Measurements from ENCODE around the gene EIF3K. TPM values are rescaled to one million over a fixed set of nuclear protein-coding genes. Genes with fewer than 3 reads are reported as not detected.
A peak's percentile ranks its signal among the peaks of the same experiment; 100 is the strongest.

The EIF3K gene
- total RNA-seq, 1 experiment from 2014 or later: 375 TPM

DNA sequence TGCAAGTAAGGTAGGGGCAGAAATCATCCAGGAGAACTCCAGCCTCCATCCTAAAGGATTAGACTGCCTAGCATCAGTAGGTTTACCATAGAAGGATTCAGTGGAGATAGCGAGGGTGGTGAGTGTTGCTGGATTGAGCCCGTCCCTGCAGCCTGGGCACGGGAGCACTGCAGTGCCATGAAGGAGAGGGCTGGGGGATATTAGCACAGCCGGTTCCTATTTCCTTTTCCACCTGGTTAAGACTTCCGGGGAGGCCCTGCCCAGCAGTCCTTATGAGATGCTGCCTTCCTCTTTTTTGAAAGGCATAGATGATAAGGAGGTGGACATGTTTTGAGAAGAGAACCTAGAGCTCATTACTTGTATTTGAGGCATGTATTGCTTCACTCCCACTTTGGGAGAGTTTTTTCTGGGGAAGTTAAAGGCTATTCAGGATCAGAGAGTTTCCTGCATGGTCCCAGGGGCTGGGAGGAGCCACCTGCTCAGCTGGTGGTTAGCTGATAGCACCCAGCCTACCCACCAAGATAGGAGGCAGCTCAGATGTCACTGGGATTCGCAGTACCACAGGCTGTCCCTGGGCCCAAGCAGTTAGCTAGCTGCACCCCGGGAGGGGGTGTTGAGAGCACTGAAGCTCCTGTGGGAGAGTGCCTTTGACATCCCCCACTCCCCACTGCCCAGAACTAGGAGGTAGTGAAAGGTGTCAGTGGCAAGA lies 45.7 kb downstream of the EIF3K start:
- no peak for DNase-seq (ENCODE audit: unreplicated experiment)
- peaks cover 52% of the 10 kb centered on the region for H3K4me1 Mint-ChIP-seq (ENCODE audit: insufficient read depth, unreplicated experiment)
- ChIA-PET POLR2A (interaction anchor here (0.5 to 19.4 kb wide), 6 partner anchors 10 to 172 kb away, joined by 3 to 521 read pairs (median 4); no protein-coding TSS in a partner anchor), CTCF (interaction anchor here (1.0 to 1.2 kb wide), 3 partner anchors 14 to 39 kb away, joined by 3 to 4 read pairs (median 4); no protein-coding TSS in a partner anchor)
- peaks cover 49% of the 10 kb centered on the region for H3K36me3 Mint-ChIP-seq (ENCODE audit: insufficient read depth, unreplicated experiment)
- no peaks in the 10 kb centered on the region for H3K27me3 Mint-ChIP-seq (ENCODE audit: insufficient read depth, unreplicated experiment)
- no peaks in the 10 kb centered on the region for H3K9me3 Mint-ChIP-seq (ENCODE audit: unreplicated experiment)
- no peak overlapping the region for H3K4me3 Mint-ChIP-seq (ENCODE audit: unreplicated experiment)
- TF ChIP-seq, protein P1, sequence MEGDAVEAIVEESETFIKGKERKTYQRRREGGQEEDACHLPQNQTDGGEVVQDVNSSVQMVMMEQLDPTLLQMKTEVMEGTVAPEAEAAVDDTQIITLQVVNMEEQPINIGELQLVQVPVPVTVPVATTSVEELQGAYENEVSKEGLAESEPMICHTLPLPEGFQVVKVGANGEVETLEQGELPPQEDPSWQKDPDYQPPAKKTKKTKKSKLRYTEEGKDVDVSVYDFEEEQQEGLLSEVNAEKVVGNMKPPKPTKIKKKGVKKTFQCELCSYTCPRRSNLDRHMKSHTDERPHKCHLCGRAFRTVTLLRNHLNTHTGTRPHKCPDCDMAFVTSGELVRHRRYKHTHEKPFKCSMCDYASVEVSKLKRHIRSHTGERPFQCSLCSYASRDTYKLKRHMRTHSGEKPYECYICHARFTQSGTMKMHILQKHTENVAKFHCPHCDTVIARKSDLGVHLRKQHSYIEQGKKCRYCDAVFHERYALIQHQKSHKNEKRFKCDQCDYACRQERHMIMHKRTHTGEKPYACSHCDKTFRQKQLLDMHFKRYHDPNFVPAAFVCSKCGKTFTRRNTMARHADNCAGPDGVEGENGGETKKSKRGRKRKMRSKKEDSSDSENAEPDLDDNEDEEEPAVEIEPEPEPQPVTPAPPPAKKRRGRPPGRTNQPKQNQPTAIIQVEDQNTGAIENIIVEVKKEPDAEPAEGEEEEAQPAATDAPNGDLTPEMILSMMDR (IDR thresholded peaks at IDR 0.05; ENCODE audit: unreplicated experiment): no peak
- no TSS peak for BruUV-seq (replicated peaks)
- intact Hi-C loops (cut with micrococcal nuclease): no loop called here
- H3K27ac Mint-ChIP-seq (ENCODE audit: low read depth, unreplicated experiment): peak overlapping the region; percentile 82

DNA sequence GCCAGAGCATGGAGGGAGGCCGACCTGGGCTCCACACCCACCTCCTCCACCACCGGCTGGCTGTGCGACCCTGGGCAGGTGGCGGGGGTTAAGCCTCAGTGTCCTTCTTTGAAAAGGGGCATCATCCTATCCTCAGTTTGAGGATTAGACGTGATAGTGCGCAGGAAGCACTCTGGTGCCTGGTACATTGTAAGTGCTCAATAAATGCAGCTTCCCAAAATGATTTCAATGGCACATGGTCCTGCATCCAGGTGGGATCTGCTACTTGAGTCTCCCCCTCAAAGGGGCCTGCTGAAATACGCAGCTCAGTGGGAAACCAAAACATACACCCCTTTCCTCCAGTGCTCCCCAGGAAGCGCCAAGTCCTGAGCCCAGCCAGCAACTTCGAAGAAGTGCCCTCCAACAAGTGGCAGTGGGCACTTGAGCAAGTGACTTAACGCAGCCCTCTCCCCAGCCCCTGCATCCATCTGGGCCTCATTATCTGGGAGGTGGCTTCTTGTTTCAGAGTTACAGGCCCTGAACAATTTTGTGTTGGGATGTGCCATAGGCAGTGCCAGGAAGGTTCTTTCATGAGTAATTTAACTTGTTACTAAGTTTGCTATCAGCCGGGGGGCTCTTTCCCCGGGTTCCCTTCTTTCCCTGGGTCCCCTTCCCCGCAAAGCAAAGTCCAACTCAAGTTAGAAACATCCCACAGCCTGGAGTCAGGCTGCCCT lies 46.4 kb downstream of the EIF3K start:
- no peak for DNase-seq (ENCODE audit: unreplicated experiment)
- ChIA-PET POLR2A (interaction anchor here (0.5 to 19.4 kb wide), 7 partner anchors 9 to 167 kb away, joined by 3 to 521 read pairs (median 5); partner anchors contain the start of gene ECH1), CTCF (interaction anchor here (1.0 kb wide), 1 partner anchor 13 kb away, joined by 4 read pairs; no protein-coding TSS in a partner anchor)
- H3K4me3 Mint-ChIP-seq (ENCODE audit: unreplicated experiment): no peak overlapping the region
- no peaks in the 10 kb centered on the region for H3K9me3 Mint-ChIP-seq (ENCODE audit: unreplicated experiment)
- no TSS peak for BruUV-seq (replicated peaks)
- H3K4me1 Mint-ChIP-seq (ENCODE audit: insufficient read depth, unreplicated experiment): peaks cover 53% of the 10 kb centered on the region
- H3K27ac Mint-ChIP-seq (ENCODE audit: low read depth, unreplicated experiment): peak overlapping the region; percentile 87
- TF ChIP-seq, protein P1 (IDR thresholded peaks at IDR 0.05; ENCODE audit: unreplicated experiment): no peak
- H3K27me3 Mint-ChIP-seq (ENCODE audit: insufficient read depth, unreplicated experiment): no peaks in the 10 kb centered on the region
- intact Hi-C loops (cut with micrococcal nuclease): no loop called here
- H3K36me3 Mint-ChIP-seq (ENCODE audit: insufficient read depth, unreplicated experiment): peaks cover 55% of the 10 kb centered on the region

DNA sequence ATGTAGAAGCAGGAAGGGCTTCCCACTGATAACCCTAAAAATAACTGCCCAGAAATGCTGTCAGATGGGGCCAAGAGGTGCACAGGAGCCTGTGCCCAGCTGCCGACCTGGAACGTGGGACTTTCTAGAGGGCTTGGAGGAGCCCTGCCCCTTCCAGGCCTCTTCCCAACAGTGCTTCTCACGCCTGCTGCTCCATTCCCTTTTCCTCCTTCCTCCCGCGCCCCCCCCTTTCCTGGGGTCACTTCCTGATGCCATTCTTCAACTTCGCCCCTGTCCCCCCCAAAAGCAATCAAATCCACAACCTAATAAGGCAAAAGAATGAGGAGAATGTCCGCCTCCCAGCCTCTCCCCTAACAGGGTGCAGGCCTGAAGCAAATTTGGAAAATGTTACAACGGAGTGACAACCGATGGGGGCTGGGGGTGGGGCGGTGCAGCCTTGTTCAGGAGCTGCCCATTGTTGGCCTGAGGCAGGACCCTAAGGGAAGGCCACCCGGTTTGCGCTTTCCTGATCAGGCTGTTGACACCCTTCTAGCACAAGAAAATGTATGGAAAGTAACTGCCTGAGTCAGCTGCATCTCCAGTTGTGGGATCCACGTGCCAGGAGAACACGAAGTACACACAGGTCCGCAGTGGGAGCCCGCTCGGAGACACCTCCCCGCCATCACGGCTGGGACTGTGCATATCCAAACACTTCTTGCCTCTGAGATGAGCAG lies 47.1 kb downstream of the EIF3K start:
- no TSS peak for BruUV-seq (replicated peaks)
- ChIA-PET CTCF (no interaction called here), POLR2A (interaction anchor here (0.7 to 6.8 kb wide), 8 partner anchors 8 to 265 kb away, joined by 3 to 41 read pairs (median 6); partner anchors contain the start of genes ACTN4 and ECH1)
- TF ChIP-seq, protein P1 (IDR thresholded peaks at IDR 0.05; ENCODE audit: unreplicated experiment): no peak
- Mint-ChIP-seq H3K27ac (ENCODE audit: low read depth, unreplicated experiment) (peak overlapping the region; percentile 87), H3K27me3 (ENCODE audit: insufficient read depth, unreplicated experiment) (no peaks in the 10 kb centered on the region), H3K4me1 (ENCODE audit: insufficient read depth, unreplicated experiment) (peaks cover 53% of the 10 kb centered on the region), H3K36me3 (ENCODE audit: insufficient read depth, unreplicated experiment) (peaks cover 58% of the 10 kb centered on the region), H3K9me3 (ENCODE audit: unreplicated experiment) (no peaks in the 10 kb centered on the region), H3K4me3 (ENCODE audit: unreplicated experiment) (peak overlapping the region; percentile 16)
- intact Hi-C loops (cut with micrococcal nuclease): no loop called here
- peak; percentile 61 for DNase-seq (ENCODE audit: unreplicated experiment)

Measured in MCF 10A (cell line).